HG03025 (cell line): ENCODE results near the gene RFLNA.
"Not testable (repeated sequence)": the region's sequence is repeated elsewhere in the genome, so short reads cannot be mapped to it uniquely, and the experiment has no call there.

ENCODE experiments used
- ATAC-seq: cut with Tn5 transposase; IDR thresholded peaks from one replicate; pipeline ENCODE4 v1.9.1; 2021; ENCODE audit warnings: mild to moderate bottlenecking, moderate library complexity; ENCODE audit not compliant: unreplicated experiment, low FRiP score

RFLNA gene

GRCh38 chr12:124317400-124317799 is 22.5 kb downstream of the RFLNA start:
- ATAC-seq = no peak

- ATAC-seq = no peak
Observed at GRCh38 chr12:124318278-124319020, 23.6 kb downstream of the RFLNA start.

GRCh38 chr12:124319368-124320050 is 24.6 kb downstream of the RFLNA start:
- no peak for ATAC-seq

- ATAC-seq = peak; percentile 71
Observed at GRCh38 chr12:124321040-124321481, 26.2 kb downstream of the RFLNA start.

- ATAC-seq = no peak
Observed at GRCh38 chr12:124321556-124322270, 26.8 kb downstream of the RFLNA start.

GRCh38 chr12:124322271-124322998 is 27.5 kb downstream of the RFLNA start:
- no peak for ATAC-seq

GRCh38 chr12:124322999-124323328 is 28.1 kb downstream of the RFLNA start:
- not testable (repeated sequence) for ATAC-seq

GRCh38 chr12:124323771-124324530 is 29.1 kb downstream of the RFLNA start:
- no peak for ATAC-seq

- no peak for ATAC-seq
Observed at GRCh38 chr12:124324803-124325705, 30.2 kb downstream of the RFLNA start.

GRCh38 chr12:124326104-124326503 is 31.2 kb downstream of the RFLNA start:
- no peak for ATAC-seq

GRCh38 chr12:124326871-124327270 is 32.0 kb downstream of the RFLNA start:
- no peak for ATAC-seq

GRCh38 chr12:124327362-124328043 is 32.6 kb downstream of the RFLNA start:
- no peak for ATAC-seq

GRCh38 chr12:124328116-124328515 is 33.2 kb downstream of the RFLNA start:
- ATAC-seq = no peak

GRCh38 chr12:124328636-124329035 is 33.7 kb downstream of the RFLNA start:
- no peak for ATAC-seq

- no peak for ATAC-seq
Observed at GRCh38 chr12:124332058-124332672, 37.3 kb downstream of the RFLNA start.

- ATAC-seq = no peak
Observed at GRCh38 chr12:124332900-124333299, 38.0 kb downstream of the RFLNA start.

- ATAC-seq = no peak
Observed at GRCh38 chr12:124333724-124334123, 38.8 kb downstream of the RFLNA start.

- no peak for ATAC-seq
Observed at GRCh38 chr12:124334266-124334665, 39.4 kb downstream of the RFLNA start.
